Skeletal muscle tissue (tissue), 4 donors: Measurements from ENCODE around the gene SP140. TPM values are rescaled to one million over a fixed set of nuclear protein-coding genes. Genes with fewer than 3 reads are reported as not detected.
"Not testable (repeated sequence)": the region's sequence is repeated elsewhere in the genome, so short reads cannot be mapped to it uniquely, and the experiment has no call there.

Source experiments
- H3K27ac ChIP-seq: one replicate; pipeline ENCODE4 v1.7.0; 2013; ENCODE audit warnings: mild to moderate bottlenecking, low read depth, low read length, inconsistent platforms
- H3K27me3 ChIP-seq, 3 donors: one replicate each; pipeline ENCODE4 v1.7.0; 2013; ENCODE audit warnings: low read length in 3 of 3; ENCODE audit not compliant: control insufficient read depth in 3 of 3, insufficient read depth in 3 of 3
- H3K36me3 ChIP-seq, 3 donors: one replicate each; pipeline ENCODE4 v1.7.0; 2013; ENCODE audit warnings: low read length in 3 of 3; ENCODE audit not compliant: control insufficient read depth in 3 of 3, insufficient read depth in 3 of 3
- H3K4me1 ChIP-seq, 3 donors: one replicate each; pipeline ENCODE4 v1.7.0; 2013; ENCODE audit warnings: low read length in 3 of 3, mild to moderate bottlenecking in 3 of 3; ENCODE audit not compliant: control insufficient read depth in 3 of 3, insufficient read depth in 3 of 3
- H3K4me3 ChIP-seq, 3 donors: one replicate each; pipeline ENCODE4 v1.7.0; 2013; ENCODE audit warnings: low read length in 3 of 3
- H3K9ac ChIP-seq, 3 donors: one replicate each; pipeline ENCODE4 v1.7.0; 2013; ENCODE audit warnings: low read length in 3 of 3, mild to moderate bottlenecking in 3 of 3, moderate library complexity in 2 of 3, low read depth in 1 of 3
- H3K9me3 ChIP-seq, 3 donors: one replicate each; pipeline ENCODE4 v1.7.0; 2013; ENCODE audit warnings: low read length in 3 of 3; ENCODE audit not compliant: control insufficient read depth in 3 of 3
- total RNA-seq: library from RNA; depleted of rRNA; stranded (reverse); fragments of >200 nt; gene quantifications from one replicate; pipeline ENCODE4 v1.2.3, GENCODE V29; 2014
- donor health status: Osteomylitis.

SP140 gene
- total RNA-seq, 1 donor from 2014 or later = 0.52 TPM

DNA sequence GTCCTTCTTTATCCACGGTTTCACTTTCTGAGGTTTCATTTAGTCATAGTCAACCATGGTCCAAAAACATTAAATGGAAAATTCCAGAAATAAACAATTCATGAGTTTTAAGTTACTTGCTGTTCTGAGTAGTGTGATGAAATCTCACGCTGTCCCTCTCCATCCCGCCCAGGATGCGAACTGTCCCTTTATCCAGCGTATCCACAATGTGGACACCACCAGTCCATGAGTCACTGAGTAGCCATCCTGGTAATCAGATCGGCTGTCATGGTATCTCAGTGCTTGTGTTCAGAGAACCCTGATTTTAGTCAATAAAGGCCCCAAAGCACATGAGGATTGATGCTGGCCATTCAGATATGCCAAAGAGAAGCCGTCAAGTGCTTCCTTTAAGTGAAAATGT, 105.2 kb downstream of the SP140 start:
- no peaks in the 10 kb centered on the region for H3K27me3 ChIP-seq
- H3K4me1 ChIP-seq = peaks cover 4 to 12% (median 8%) of the 10 kb centered on the region in 3 donors
- no peaks in the 10 kb centered on the region for H3K9me3 ChIP-seq
- peaks cover 0 to 5% (median 0%) of the 10 kb centered on the region in 3 donors for H3K36me3 ChIP-seq
- peak overlapping the region in 1 of 3 donors; percentile 25 for H3K4me3 ChIP-seq
- no peak overlapping the region for H3K9ac ChIP-seq
- H3K27ac ChIP-seq = no peak overlapping the region

- H3K27me3 ChIP-seq = no peaks in the 10 kb centered on the region
- peaks cover 0 to 11% (median 0%) of the 10 kb centered on the region in 3 donors for H3K36me3 ChIP-seq
- H3K9me3 ChIP-seq = no peaks in the 10 kb centered on the region
- H3K9ac ChIP-seq = no peak overlapping the region
- no peaks in the 10 kb centered on the region for H3K4me1 ChIP-seq
- H3K27ac ChIP-seq = no peak overlapping the region
- no peak overlapping the region for H3K4me3 ChIP-seq
Measured at GRCh38 chr2:230335461-230335863, 109.9 kb downstream of the SP140 start.

DNA sequence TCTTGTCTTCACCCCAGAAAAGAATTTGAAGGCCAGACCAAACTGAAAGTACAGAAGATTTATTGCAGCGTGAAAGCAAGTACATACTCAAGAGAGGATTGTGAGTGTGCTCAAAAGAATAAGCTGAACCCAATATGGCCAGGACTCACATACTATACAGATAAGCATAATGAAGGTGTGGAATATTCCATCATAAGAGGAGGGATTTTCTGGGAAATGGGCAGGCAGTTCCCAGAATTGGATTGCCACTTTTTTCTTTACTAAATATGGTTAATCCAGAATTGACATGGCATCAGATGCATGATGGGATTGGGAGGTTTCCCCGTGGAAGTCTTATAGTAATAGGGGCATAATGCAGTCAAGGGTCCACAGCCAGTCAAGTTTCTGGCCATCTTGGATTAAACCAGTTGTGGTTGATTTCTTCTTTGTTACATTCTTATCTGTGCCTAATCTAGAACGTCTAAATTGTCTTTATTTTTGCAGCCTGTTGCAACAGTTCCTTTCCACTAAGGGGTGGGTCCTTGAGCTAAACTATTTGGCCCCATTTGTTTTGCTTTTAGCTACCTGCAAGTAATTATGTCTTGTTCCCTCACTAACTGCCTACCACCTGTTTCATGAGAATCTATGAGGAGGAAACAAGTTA, 110.4 kb downstream of the SP140 start:
- Histone ChIP-seq H3K4me3 (no peak overlapping the region), H3K4me1 (no peaks in the 10 kb centered on the region), H3K9me3 (no peaks in the 10 kb centered on the region), H3K27ac (no peak overlapping the region), H3K27me3 (no peaks in the 10 kb centered on the region), H3K36me3 (peaks cover 0 to 11% (median 0%) of the 10 kb centered on the region in 3 donors), H3K9ac (no peak overlapping the region)

GRCh38 chr2:230341936-230342528, 116.5 kb downstream of the SP140 start:
- H3K36me3 ChIP-seq, H3K4me1 ChIP-seq, H3K27ac ChIP-seq, H3K9ac ChIP-seq, H3K27me3 ChIP-seq, H3K4me3 ChIP-seq, H3K9me3 ChIP-seq: not testable (repeated sequence)

GRCh38 chr2:230343041-230343624, 117.6 kb downstream of the SP140 start:
- H3K4me1 ChIP-seq, H3K36me3 ChIP-seq, H3K27ac ChIP-seq, H3K4me3 ChIP-seq, H3K27me3 ChIP-seq, H3K9me3 ChIP-seq, H3K9ac ChIP-seq: not testable (repeated sequence)

GRCh38 chr2:230343747-230344146, 118.2 kb downstream of the SP140 start:
- peaks cover 0 to 5% (median 0%) of the 10 kb centered on the region in 3 donors for H3K4me1 ChIP-seq
- H3K27ac ChIP-seq = no peak overlapping the region
- no peak overlapping the region for H3K9ac ChIP-seq
- no peaks in the 10 kb centered on the region for H3K27me3 ChIP-seq
- H3K4me3 ChIP-seq = no peak overlapping the region
- H3K36me3 ChIP-seq = peaks cover 0 to 4% (median 0%) of the 10 kb centered on the region in 3 donors
- H3K9me3 ChIP-seq = no peaks in the 10 kb centered on the region

GRCh38 chr2:230346465-230346864, 120.9 kb downstream of the SP140 start:
- no peak overlapping the region for H3K4me3 ChIP-seq
- H3K36me3 ChIP-seq = peaks cover 0 to 4% (median 0%) of the 10 kb centered on the region in 3 donors
- H3K9ac ChIP-seq = no peak overlapping the region
- H3K9me3 ChIP-seq = no peaks in the 10 kb centered on the region
- no peaks in the 10 kb centered on the region for H3K27me3 ChIP-seq
- H3K4me1 ChIP-seq = peaks cover 0 to 5% (median 0%) of the 10 kb centered on the region in 3 donors
- no peak overlapping the region for H3K27ac ChIP-seq

DNA sequence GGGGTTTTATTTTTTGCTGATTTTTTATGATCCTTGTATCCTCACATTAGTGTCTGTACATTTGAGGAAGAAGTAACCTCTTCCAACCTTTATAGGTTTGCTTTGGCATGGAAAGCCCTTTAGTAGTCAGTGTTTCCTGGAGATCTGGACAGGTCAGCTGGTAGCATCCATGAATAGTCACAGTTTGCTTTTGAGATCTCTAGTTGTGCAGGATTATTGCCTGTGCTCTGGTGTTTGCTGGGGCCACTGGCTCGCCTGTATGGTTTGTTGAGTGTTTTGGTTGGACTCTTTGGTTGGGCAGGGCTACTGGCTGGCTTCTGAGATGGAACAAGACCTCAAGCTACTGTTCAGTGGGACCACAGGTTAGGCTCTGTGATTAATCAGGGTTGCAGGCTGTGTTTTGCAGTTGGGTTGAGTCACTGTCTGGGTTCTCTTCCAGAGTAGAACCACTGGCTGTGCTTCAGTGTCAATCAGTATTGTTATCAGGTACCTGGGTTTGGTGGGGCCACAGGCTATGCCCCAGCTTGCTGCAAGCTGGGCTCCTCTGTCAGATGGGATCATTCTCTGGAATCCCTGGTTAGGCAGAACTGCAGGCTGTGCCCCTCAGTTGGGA, 121.5 kb downstream of the SP140 start:
- no peaks in the 10 kb centered on the region for H3K27me3 ChIP-seq
- no peak overlapping the region for H3K4me3 ChIP-seq

DNA sequence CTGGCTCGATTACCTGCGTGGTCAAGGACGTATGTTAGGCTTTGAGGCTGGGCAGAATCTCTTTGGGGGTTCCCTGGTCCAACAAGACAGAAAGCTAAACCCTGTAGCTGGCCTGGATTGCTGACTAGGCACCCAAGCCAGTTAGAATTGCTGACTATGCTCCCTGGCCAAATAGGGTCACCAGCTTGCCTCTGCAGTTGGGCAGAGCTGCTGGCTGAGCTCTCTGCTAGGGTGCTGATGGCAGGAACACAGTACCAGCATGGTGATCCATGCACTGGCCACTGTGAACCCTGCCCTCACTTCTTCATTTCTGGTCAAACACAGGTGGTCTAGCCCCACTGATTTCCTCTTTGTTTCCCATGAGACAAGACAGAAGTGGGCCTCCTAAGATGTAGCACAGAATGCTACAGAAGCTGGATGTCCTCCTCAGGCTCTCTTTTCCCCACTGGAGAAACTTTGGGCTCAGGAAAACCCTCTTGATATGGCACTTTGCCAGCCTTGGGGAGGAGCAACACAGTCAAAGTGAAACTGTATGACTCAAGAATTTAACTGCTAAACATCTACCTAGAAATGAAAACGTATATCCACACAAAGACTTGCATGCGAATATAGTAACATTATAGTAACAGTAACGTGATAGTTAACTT, 122.2 kb downstream of the SP140 start:
- Histone ChIP-seq H3K9me3 (no peaks in the 10 kb centered on the region), H3K27ac (no peak overlapping the region)

More for the DNA sequence above, 121.5 kb downstream of the SP140 start:
- Histone ChIP-seq H3K27ac (no peak overlapping the region), H3K9me3 (no peaks in the 10 kb centered on the region), H3K4me1 (peaks cover 0 to 5% (median 0%) of the 10 kb centered on the region in 3 donors), H3K36me3 (peaks cover 0 to 4% (median 0%) of the 10 kb centered on the region in 3 donors), H3K9ac (no peak overlapping the region)

More for the DNA sequence above, 122.2 kb downstream of the SP140 start:
- H3K27me3 ChIP-seq = no peaks in the 10 kb centered on the region
- H3K4me1 ChIP-seq = peaks cover 0 to 5% (median 0%) of the 10 kb centered on the region in 3 donors
- no peak overlapping the region for H3K9ac ChIP-seq
- H3K4me3 ChIP-seq = no peak overlapping the region
- peaks cover 0 to 4% (median 0%) of the 10 kb centered on the region in 3 donors for H3K36me3 ChIP-seq
